GM06990 (cell line): ENCODE measurements around the gene GRID2.

Experiments used
- DNase-seq: peaks from one replicate; pipeline ENCODE4 v3.0.0-alpha.2; 2011; ENCODE audit not compliant: insufficient read length; ENCODE audit errors: extremely low read depth
- H3K27me3 ChIP-seq: replicated peaks from 2 replicates; pipeline ENCODE4 v1.6.0; 2011; ENCODE audit warnings: low read length; ENCODE audit not compliant: control insufficient read depth, insufficient read depth
- H3K36me3 ChIP-seq: 2 replicates; pipeline ENCODE4 v1.5.1; 2011; ENCODE audit warnings: low read length; ENCODE audit not compliant: control insufficient read depth, insufficient read depth
- H3K4me3 ChIP-seq: replicated peaks from 2 replicates; pipeline ENCODE4 v1.5.1; 2011; ENCODE audit warnings: low read depth, mild to moderate bottlenecking, control low read depth, low read length
- TF ChIP-seq, protein P1 (sequence below): IDR thresholded peaks from 2 replicates; pipeline ENCODE4 v1.5.1; 2011; ENCODE audit warnings: low read length, control low read depth, mild to moderate bottlenecking, inconsistent platforms; ENCODE audit not compliant: insufficient read depth, poor library complexity, severe bottlenecking

The GRID2 gene

DNA sequence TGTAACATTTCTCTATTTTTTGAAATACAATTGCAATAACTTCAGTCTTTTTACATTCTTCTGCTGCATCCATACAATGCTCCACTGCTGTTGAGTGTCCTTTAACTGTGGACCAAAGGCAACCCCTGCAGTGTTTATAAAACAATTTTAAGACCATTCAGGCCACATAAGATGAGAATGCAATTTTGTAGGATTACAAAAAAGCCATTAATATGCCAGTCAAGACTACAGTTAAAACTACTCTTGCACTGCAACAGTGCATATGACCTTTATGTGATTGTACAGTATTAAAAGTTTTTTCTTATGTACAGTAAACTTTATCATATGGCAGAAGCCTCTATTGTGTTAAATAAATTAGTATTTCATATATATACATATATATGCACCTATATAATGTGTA is 1469.1 kb downstream of the GRID2 start:
- Histone ChIP-seq H3K4me3 (no peak overlapping the region), H3K27me3 (no peaks in the 10 kb centered on the region; the same call in 1 of the 2 replicates), H3K36me3 (no peaks in the 10 kb centered on the region)
- DNase-seq: no peak
- TF ChIP-seq, protein P1, sequence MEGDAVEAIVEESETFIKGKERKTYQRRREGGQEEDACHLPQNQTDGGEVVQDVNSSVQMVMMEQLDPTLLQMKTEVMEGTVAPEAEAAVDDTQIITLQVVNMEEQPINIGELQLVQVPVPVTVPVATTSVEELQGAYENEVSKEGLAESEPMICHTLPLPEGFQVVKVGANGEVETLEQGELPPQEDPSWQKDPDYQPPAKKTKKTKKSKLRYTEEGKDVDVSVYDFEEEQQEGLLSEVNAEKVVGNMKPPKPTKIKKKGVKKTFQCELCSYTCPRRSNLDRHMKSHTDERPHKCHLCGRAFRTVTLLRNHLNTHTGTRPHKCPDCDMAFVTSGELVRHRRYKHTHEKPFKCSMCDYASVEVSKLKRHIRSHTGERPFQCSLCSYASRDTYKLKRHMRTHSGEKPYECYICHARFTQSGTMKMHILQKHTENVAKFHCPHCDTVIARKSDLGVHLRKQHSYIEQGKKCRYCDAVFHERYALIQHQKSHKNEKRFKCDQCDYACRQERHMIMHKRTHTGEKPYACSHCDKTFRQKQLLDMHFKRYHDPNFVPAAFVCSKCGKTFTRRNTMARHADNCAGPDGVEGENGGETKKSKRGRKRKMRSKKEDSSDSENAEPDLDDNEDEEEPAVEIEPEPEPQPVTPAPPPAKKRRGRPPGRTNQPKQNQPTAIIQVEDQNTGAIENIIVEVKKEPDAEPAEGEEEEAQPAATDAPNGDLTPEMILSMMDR: no peak

DNA sequence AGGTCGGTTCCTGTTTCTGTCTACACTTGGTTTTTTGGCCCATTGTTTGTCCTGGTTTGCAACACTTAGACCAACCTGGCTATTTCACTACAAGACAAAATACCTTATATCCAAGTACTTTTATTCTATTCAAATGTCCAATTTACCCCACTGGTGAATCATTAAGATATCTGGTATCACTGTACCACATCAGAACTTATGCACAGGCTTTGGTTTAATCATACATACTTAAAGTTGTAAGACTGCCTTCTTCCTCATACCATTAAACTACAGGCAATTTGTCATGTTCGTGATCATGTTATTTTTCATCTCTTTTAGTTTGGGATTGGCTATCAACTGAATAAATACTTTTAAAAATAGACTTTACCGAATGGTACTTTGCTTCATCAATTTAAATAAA is 1471.8 kb downstream of the GRID2 start:
- Histone ChIP-seq H3K36me3 (no peaks in the 10 kb centered on the region), H3K4me3 (no peak overlapping the region), H3K27me3 (no peaks in the 10 kb centered on the region)
- no peak for DNase-seq
- TF ChIP-seq, protein P1: no peak

DNA sequence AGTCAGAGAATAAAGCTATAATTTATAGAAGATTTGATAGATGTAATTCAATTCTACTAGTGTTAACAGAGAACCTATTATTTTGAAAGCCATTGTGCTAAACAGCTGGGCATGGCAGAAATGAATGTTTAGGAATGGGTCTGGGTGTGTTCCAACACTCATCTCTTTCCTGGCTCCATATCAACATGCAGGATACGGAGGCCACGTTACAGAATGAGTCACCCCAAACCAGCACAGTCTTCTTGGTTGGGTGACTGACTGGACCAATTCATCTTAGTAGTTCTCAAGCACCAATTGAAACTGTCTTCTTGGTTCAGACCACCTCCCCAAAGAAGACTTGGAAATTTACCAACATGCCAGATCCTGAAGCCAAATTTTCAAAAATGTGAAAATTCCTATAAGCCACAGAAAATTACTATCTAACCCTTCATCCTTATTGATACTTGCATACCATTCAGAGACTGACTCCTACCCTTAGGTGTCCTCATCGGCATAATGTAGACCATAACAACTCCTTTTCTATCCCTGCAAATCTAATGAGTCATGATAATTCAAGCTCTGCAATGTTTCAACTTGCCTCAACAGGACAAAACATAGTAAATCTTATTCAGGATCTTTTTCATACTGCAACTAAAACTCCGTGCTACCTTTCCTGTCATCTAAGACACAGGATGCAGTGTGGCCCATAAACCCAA is 1472.8 kb downstream of the GRID2 start:
- no peak for DNase-seq
- Histone ChIP-seq H3K4me3 (no peak overlapping the region), H3K27me3 (no peaks in the 10 kb centered on the region), H3K36me3 (no peaks in the 10 kb centered on the region)
- TF ChIP-seq, protein P1: no peak

DNA sequence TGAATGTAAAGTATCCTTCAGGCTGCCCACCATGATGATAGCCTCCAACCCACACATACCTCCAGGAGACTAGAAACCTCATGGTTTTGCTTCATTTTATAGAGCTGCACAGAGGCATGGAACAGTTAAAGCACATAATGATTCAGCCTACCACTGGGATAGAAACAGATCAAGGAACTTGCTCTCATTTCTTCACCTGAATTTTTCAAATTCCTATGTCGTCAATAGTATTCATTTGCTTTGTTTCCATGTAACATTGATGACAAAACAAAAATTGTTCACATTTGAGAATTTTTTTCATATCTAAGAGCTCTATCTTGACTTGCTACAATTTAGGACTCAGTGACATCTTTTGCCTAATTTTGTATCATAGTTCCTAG is 1473.3 kb downstream of the GRID2 start:
- TF ChIP-seq, protein P1: no peak
- no peak for DNase-seq
- no peaks in the 10 kb centered on the region for H3K36me3 ChIP-seq
- H3K27me3 ChIP-seq: no peaks in the 10 kb centered on the region
- H3K4me3 ChIP-seq: no peak overlapping the region

DNA sequence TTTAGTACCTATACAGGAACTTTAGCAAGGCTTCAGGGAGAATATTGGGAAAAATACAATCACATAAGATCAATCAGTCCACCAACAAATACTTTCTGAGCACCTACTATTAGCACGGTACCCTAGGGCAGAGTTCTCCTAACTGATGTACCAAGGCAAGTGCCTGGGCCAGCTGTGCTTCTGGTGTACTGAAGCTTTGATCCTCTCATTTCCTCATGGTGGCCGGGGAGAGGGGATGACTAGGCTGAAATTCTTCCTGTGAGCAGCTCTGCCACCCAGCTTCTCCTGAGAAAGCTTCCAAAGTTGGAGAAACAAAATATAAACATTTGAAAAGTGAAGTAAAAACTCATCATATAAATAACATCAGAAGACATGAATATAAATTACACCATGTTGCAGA is 1475.5 kb downstream of the GRID2 start:
- no peak for DNase-seq
- H3K27me3 ChIP-seq: no peaks in the 10 kb centered on the region
- TF ChIP-seq, protein P1: no peak
- no peak overlapping the region for H3K4me3 ChIP-seq
- no peaks in the 10 kb centered on the region for H3K36me3 ChIP-seq

DNA sequence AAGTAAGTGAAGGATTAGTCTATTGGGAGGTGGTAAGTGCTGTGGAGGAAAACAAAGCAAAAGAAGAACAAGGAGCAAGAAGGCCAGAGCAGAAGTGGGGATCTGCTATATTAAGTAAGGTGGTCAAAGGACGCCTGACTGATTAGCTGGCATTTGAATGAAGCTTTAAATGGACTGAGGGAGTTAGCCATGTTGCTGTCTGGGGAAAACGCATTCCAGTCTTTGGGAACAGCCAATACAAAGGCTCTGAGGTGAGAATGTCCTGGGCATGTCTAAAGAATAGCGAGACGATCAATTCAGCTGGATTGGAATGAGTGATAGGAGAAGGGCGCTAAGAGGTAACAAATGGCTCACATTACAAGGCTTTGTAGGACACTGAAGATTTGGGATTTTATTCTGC is 1476.3 kb downstream of the GRID2 start:
- Histone ChIP-seq H3K4me3 (no peak overlapping the region), H3K36me3 (no peaks in the 10 kb centered on the region), H3K27me3 (no peaks in the 10 kb centered on the region)
- DNase-seq: no peak
- TF ChIP-seq, protein P1: no peak
